Measurements from ENCODE around the gene DDX55.

DNA sequence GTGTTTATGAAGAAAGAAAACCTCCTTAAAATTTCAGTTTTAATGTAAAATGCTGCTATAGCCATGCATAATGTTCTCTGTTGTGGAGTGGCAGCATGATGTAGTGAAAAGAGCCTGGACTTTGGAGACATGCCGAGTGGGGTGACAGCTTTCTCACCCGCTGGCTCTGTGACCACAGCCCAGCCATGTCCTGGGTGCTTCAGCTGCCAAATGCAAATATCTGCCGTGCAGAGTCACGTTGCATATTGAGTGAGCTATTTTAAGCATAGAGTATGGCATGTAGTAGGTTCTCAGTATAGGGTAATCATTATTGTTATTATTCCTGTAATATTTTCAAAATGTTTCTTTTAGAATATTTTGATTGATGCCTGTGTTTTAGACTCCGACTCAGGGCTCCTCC lies 53.5 kb downstream of the DDX55 start:
- TF ChIP-seq, protein P1, sequence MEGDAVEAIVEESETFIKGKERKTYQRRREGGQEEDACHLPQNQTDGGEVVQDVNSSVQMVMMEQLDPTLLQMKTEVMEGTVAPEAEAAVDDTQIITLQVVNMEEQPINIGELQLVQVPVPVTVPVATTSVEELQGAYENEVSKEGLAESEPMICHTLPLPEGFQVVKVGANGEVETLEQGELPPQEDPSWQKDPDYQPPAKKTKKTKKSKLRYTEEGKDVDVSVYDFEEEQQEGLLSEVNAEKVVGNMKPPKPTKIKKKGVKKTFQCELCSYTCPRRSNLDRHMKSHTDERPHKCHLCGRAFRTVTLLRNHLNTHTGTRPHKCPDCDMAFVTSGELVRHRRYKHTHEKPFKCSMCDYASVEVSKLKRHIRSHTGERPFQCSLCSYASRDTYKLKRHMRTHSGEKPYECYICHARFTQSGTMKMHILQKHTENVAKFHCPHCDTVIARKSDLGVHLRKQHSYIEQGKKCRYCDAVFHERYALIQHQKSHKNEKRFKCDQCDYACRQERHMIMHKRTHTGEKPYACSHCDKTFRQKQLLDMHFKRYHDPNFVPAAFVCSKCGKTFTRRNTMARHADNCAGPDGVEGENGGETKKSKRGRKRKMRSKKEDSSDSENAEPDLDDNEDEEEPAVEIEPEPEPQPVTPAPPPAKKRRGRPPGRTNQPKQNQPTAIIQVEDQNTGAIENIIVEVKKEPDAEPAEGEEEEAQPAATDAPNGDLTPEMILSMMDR (IDR thresholded peaks at IDR 0.05), result no peak
- TF ChIP-seq POLR2A (IDR thresholded peaks at IDR 0.05), result no peak

Data from heart left ventricle (tissue), 13 donors.